RPMI8226 (cell line): ENCODE measurements around the gene DCAF16.
A peak's percentile ranks its signal among the peaks of the same experiment; 100 is the strongest.

Source experiments
- DNase-seq: peaks from one replicate; pipeline ENCODE4 v3.0.0-alpha.2; 2015

The DCAF16 gene

GRCh38 chr4:17781300-17782287 is 29.0 kb downstream of the DCAF16 start, which contains the start of gene FAM184B:
Gene FAM184B (minus strand): TSS chr4:17781621. CDS start chr4:17781299, 322 bp downstream.
- no peak for DNase-seq

- no peak for DNase-seq
Observed at GRCh38 chr4:17780501-17781299, 29.9 kb downstream of the DCAF16 start.

GRCh38 chr4:17778431-17778830 is 32.1 kb downstream of the DCAF16 start:
- DNase-seq = no peak

- peak; percentile 64 for DNase-seq
Observed at GRCh38 chr4:17773135-17773698, 37.3 kb downstream of the DCAF16 start.

- no peak for DNase-seq
Observed at GRCh38 chr4:17771284-17771908, 39.2 kb downstream of the DCAF16 start.

- DNase-seq = no peak
Observed at GRCh38 chr4:17770845-17771244, 39.7 kb downstream of the DCAF16 start.

GRCh38 chr4:17769406-17770174 is 41.0 kb downstream of the DCAF16 start:
- no peak for DNase-seq

- no peak for DNase-seq
Observed at GRCh38 chr4:17766826-17767458, 43.6 kb downstream of the DCAF16 start.

GRCh38 chr4:17765514-17766286 is 44.9 kb downstream of the DCAF16 start:
- no peak for DNase-seq

GRCh38 chr4:17763931-17764330 is 46.6 kb downstream of the DCAF16 start:
- peak; percentile 33 for DNase-seq

- DNase-seq = no peak
Observed at GRCh38 chr4:17763416-17763815, 47.1 kb downstream of the DCAF16 start.

- peak; percentile 30 for DNase-seq
Observed at GRCh38 chr4:17762726-17763125, 47.8 kb downstream of the DCAF16 start.

- DNase-seq = no peak
Observed at GRCh38 chr4:17761062-17761461, 49.5 kb downstream of the DCAF16 start.

- DNase-seq = no peak
Observed at GRCh38 chr4:17760626-17761025, 49.9 kb downstream of the DCAF16 start.

GRCh38 chr4:17758485-17758884 is 52.1 kb downstream of the DCAF16 start:
- no peak for DNase-seq

GRCh38 chr4:17757621-17758020 is 52.9 kb downstream of the DCAF16 start:
- DNase-seq = no peak

- no peak for DNase-seq
Observed at GRCh38 chr4:17753646-17754045, 56.9 kb downstream of the DCAF16 start.
